Panc1 (cell line): Measurements from ENCODE around the gene SFXN2. TPM values are rescaled to one million over a fixed set of nuclear protein-coding genes. Genes with fewer than 3 reads are reported as not detected.
A peak's percentile ranks its signal among the peaks of the same experiment; 100 is the strongest.

Source experiments
- ATAC-seq: fragments of 200-7000 bp; cut with Tn5 transposase; 2 replicates; pipeline ENCODE4 v1.9.1; 2020; ENCODE audit warnings: mild to moderate bottlenecking, moderate library complexity
- BruUV-seq: library from RNA; stranded (reverse); fragments of 400-500 nt; replicated peaks from 2 replicates; lab custom pipeline; 2021; lab: Mats Ljungman, UMichigan
- CTCF ChIA-PET: fragments of 300-600 bp; sonication (Branson Sonifier 250); formaldehyde crosslinking; loops from one replicate; lab custom pipeline; 2022; ENCODE audit warnings: antibody characterized with exemption; lab: Charles Lee
- POLR2A ChIA-PET: fragments of 300-600 bp; sonication (Branson Sonifier 250); formaldehyde crosslinking; loops from one replicate; lab custom pipeline; 2022; ENCODE audit warnings: antibody characterized with exemption; lab: Charles Lee
- DNase-seq: peaks from one replicate; pipeline ENCODE4 v3.0.0-alpha.2; 2010; ENCODE audit warnings: low read depth, low spot score
- H3K27ac ChIP-seq: 2 replicates; pipeline ENCODE4 v1.5.1; 2011; ENCODE audit warnings: mild to moderate bottlenecking, low read length, inconsistent platforms
- H3K27me3 ChIP-seq: fragments of 200-500 bp; sonication (Bioruptor generic); 2 replicates; pipeline ENCODE4 v1.6.0; 2014; ENCODE audit warnings: low read length, inconsistent platforms; ENCODE audit not compliant: control insufficient read depth, insufficient read depth
- H3K36me3 ChIP-seq: fragments of 200-500 bp; sonication (Bioruptor generic); 2 replicates; pipeline ENCODE4 v1.5.1; 2014; ENCODE audit warnings: inconsistent platforms, mild to moderate bottlenecking, low read length, moderate library complexity; ENCODE audit not compliant: control insufficient read depth, insufficient read depth
- H3K4me1 ChIP-seq: 2 replicates; pipeline ENCODE4 v1.5.1; 2011; ENCODE audit warnings: inconsistent platforms, mild to moderate bottlenecking, low read length, moderate library complexity; ENCODE audit not compliant: control insufficient read depth, insufficient read depth
- H3K4me3 ChIP-seq, 2 experiments: 2 replicates each; pipeline ENCODE4 v1.5.1; 2011 to 2012; ENCODE audit warnings: low read depth in 2 of 2, low read length in 2 of 2, mild to moderate bottlenecking in 2 of 2, inconsistent platforms in 1 of 2, moderate library complexity in 1 of 2
- H3K9me3 ChIP-seq: fragments of 200-500 bp; sonication (Bioruptor generic); 2 replicates; pipeline ENCODE4 v1.5.1; 2014; ENCODE audit warnings: low read depth, mild to moderate bottlenecking, inconsistent platforms, low read length, moderate library complexity; ENCODE audit not compliant: control insufficient read depth, insufficient read depth
- CTCF ChIP-seq: fragments of 450-650 bp; IDR thresholded peaks from 2 replicates; pipeline ENCODE4 v1.5.1; 2017; ENCODE audit warnings: mild to moderate bottlenecking
- POLR2AphosphoS5 ChIP-seq: IDR thresholded peaks from 2 replicates; pipeline ENCODE4 v1.6.1; 2012; ENCODE audit warnings: mild to moderate bottlenecking, low read depth, low read length, moderate library complexity
- REST ChIP-seq, 2 experiments: IDR thresholded peaks; 2 replicates each; pipeline ENCODE4 v1.6.1; 2011 to 2012; ENCODE audit warnings: low read depth in 2 of 2, control low read depth in 1 of 2, low read length in 1 of 2, mild to moderate bottlenecking in 1 of 2, moderate library complexity in 1 of 2; ENCODE audit not compliant: insufficient read depth in 1 of 2
- SIN3A ChIP-seq: IDR thresholded peaks from 2 replicates; pipeline ENCODE4 v1.6.1; 2012; ENCODE audit warnings: low read depth, mild to moderate bottlenecking, low read length, moderate library complexity, borderline replicate concordance; ENCODE audit not compliant: insufficient read depth
- TCF7L2 ChIP-seq: IDR thresholded peaks from 2 replicates; pipeline ENCODE4 v1.6.1; 2011; ENCODE audit warnings: mild to moderate bottlenecking, low read depth, low read length, inconsistent platforms
- in situ Hi-C: cut with HindIII; loops from 2 replicates; pipeline ENCODE4 v1.10.0; 2016; ENCODE audit warnings: low sequenced_read_pairs, low pct_unique_long_range_greater_than_20kb
- intact Hi-C: fragments of 100-400 bp; cut with micrococcal nuclease; formaldehyde crosslinking; loops from one replicate; pipeline ENCODE4 v1.10.0; 2022; ENCODE audit not compliant: unreplicated experiment
- total RNA-seq: library from RNA; stranded (reverse); gene quantifications from one replicate; pipeline ENCODE4 v1.2.1, GENCODE V29; 2021; ENCODE audit not compliant: unreplicated experiment

The SFXN2 gene
- total RNA-seq, 1 experiment from 2014 or later = 11.6 TPM

- TF ChIP-seq TCF7L2 = no peak
- no peak for TF ChIP-seq SIN3A
- no peak for TF ChIP-seq CTCF
- TF ChIP-seq POLR2AphosphoS5 = no peak; the same call in none of the 2 replicates
- no peak for TF ChIP-seq REST (IDR thresholded peaks at IDR 0.05; ENCODE audit: insufficient read depth in 1 of 2, low read depth in 2 of 2, low read length in 1 of 2)
- Histone ChIP-seq H3K4me1 (peaks cover 37% of the 10 kb centered on the region), H3K9me3 (no peaks in the 10 kb centered on the region), H3K4me3 (peak overlapping the region; percentile 68 to 82), H3K36me3 (peaks cover 2% of the 10 kb centered on the region; the same call in 1 of the 2 replicates), H3K27ac (peak overlapping the region; percentile 93), H3K27me3 (no peaks in the 10 kb centered on the region)
- in situ Hi-C loops (no loop called here), intact Hi-C loops (no loop called here)
- no TSS peak for BruUV-seq
- DNase-seq = no peak
- POLR2A ChIA-PET = interaction anchor here (0.5 to 0.7 kb wide), 2 partner anchors 271 to 768 kb away, joined by 5 to 9 read pairs; no protein-coding TSS in a partner anchor
- CTCF ChIA-PET = interaction anchor here (0.6 to 1.2 kb wide), 4 partner anchors 10 to 62 kb away, joined by 3 to 7 read pairs (median 6); no protein-coding TSS in a partner anchor
- ATAC-seq = peak; percentile 75
These were observed 960 bp upstream of the SFXN2 start for GRCh38 chr10:102713539-102713813.

DNA sequence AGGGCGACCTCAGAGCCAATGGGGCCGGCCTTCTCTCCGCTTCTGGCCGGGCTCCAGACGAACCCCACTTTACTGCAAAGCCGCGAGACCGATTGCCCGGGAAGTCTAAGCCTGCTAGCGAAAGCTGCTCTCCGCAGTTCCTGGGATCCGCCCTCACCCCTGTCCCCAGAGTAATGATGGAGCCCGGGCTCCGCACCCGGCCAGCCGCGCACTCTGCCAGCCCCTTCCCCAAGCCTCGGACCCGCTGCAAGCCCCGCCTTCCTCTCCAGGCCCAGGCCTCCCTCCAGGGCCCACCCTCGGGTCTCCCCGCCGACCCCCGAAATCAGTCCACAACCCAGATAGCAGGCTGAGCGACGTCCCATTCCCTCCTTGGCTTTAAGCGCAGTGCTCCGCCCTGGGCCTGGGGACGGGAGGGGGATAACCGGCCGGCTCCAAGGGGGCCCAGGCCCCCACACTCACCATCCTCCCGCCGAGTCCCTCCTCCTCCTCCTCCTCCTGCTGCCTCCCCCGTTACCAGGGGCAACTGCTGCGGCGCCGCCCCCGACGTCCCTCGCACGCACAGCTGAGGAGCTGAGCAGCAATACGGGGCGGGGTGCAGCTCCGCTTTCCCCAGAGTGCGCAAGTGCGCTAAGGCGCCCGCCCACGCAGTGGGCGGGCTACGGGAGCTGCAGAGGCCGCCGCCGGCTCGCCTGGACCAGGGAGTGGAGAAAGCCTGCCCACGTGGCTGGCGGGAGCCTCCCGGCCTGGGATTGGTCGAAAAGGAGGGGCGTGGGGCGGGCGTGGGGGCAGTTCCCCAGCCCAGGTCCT, 419 bp upstream of the SFXN2 start, which contains the start of gene ARL3:
TSS of gene ARL3 (minus strand) at position 584 of the 807 bp plus-strand sequence. CDS start at position 462, 122 bp downstream.
- ChIA-PET POLR2A (interaction anchor here (0.5 to 0.7 kb wide), 6 partner anchors 27 to 166 kb away, joined by 3 to 14 read pairs (median 4); no protein-coding TSS in a partner anchor), CTCF (interaction anchor here (0.6 to 1.2 kb wide), 7 partner anchors 11 to 531 kb away, joined by 3 to 9 read pairs (median 5); no protein-coding TSS in a partner anchor)
- Histone ChIP-seq H3K27ac (peak within 1 kb of the TSS; percentile 93), H3K4me1 (peaks cover 37% of the 10 kb centered on the region), H3K36me3 (peaks cover 2% of the 10 kb centered on the region; the same call in 1 of the 2 replicates), H3K27me3 (no peaks in the 10 kb centered on the region), H3K4me3 (peak within 1 kb of the TSS; percentile 68 to 82), H3K9me3 (no peaks in the 10 kb centered on the region)
- intact Hi-C loops (no loop called here), in situ Hi-C loops (no loop called here)
- DNase-seq (peak; percentile 85), ATAC-seq (peak; percentile 96)
- TF ChIP-seq CTCF = no peak; the same call in 1 of the 2 replicates
- TF ChIP-seq TCF7L2 = no peak
- TF ChIP-seq POLR2AphosphoS5 = no peak; the same call in 1 of the 2 replicates
- peak; percentile 85; the same call in 1 of the 2 replicates for TF ChIP-seq SIN3A
- no peak for TF ChIP-seq REST (IDR thresholded peaks at IDR 0.05; ENCODE audit: insufficient read depth in 1 of 2, low read depth in 2 of 2, low read length in 1 of 2)
- no TSS peak for BruUV-seq
